SK-N-SH treated with all-trans-retinoic acid at 6 μM for 48 hours (cell line): ENCODE measurements around the gene ARPC5L.

ENCODE experiments used
- OSR1 ChIP-seq: fragments of 250-450 bp; sonication (Bioruptor Pico); IDR thresholded peaks from 2 replicates; pipeline ENCODE4 v1.8.0; 2022; ENCODE audit warnings: moderate library complexity, mild to moderate bottlenecking, inconsistent platforms
- PATZ1 ChIP-seq: fragments of 250-450 bp; sonication (Bioruptor Pico); IDR thresholded peaks from 2 replicates; pipeline ENCODE4 v1.8.0; 2020; ENCODE audit warnings: mild to moderate bottlenecking, moderate library complexity, borderline replicate concordance

GRCh38 chr9:124854822-124855221 lies 7.1 kb upstream of the ARPC5L start:
- no peak for TF ChIP-seq PATZ1 (CRISPR knock-in tag)
- TF ChIP-seq OSR1 (CRISPR knock-in tag): no peak
